GM06990 (cell line): ENCODE results near the gene CCDC27.

Experiments
- DNase-seq: peaks from one replicate; pipeline ENCODE4 v3.0.0-alpha.2; 2011; ENCODE audit not compliant: insufficient read length; ENCODE audit errors: extremely low read depth
- H3K27me3 ChIP-seq: replicated peaks from 2 replicates; pipeline ENCODE4 v1.6.0; 2011; ENCODE audit warnings: low read length; ENCODE audit not compliant: control insufficient read depth, insufficient read depth
- H3K36me3 ChIP-seq: 2 replicates; pipeline ENCODE4 v1.5.1; 2011; ENCODE audit warnings: low read length; ENCODE audit not compliant: control insufficient read depth, insufficient read depth
- H3K4me3 ChIP-seq: replicated peaks from 2 replicates; pipeline ENCODE4 v1.5.1; 2011; ENCODE audit warnings: low read depth, mild to moderate bottlenecking, control low read depth, low read length
- TF ChIP-seq, protein P1 (sequence below): IDR thresholded peaks from 2 replicates; pipeline ENCODE4 v1.5.1; 2011; ENCODE audit warnings: low read length, control low read depth, mild to moderate bottlenecking, inconsistent platforms; ENCODE audit not compliant: insufficient read depth, poor library complexity, severe bottlenecking

CCDC27 gene

GRCh38 chr1:3752400-3752945 is at the start of gene CCDC27:
CCDC27 (plus strand) TSS chr1:3752450; CDS start chr1:3752482, 32 bp downstream.
- H3K4me3 ChIP-seq = no peak within 1 kb of the TSS
- no peaks in the 10 kb centered on the region; the same call in 1 of the 2 replicates for H3K27me3 ChIP-seq
- TF ChIP-seq, protein P1, sequence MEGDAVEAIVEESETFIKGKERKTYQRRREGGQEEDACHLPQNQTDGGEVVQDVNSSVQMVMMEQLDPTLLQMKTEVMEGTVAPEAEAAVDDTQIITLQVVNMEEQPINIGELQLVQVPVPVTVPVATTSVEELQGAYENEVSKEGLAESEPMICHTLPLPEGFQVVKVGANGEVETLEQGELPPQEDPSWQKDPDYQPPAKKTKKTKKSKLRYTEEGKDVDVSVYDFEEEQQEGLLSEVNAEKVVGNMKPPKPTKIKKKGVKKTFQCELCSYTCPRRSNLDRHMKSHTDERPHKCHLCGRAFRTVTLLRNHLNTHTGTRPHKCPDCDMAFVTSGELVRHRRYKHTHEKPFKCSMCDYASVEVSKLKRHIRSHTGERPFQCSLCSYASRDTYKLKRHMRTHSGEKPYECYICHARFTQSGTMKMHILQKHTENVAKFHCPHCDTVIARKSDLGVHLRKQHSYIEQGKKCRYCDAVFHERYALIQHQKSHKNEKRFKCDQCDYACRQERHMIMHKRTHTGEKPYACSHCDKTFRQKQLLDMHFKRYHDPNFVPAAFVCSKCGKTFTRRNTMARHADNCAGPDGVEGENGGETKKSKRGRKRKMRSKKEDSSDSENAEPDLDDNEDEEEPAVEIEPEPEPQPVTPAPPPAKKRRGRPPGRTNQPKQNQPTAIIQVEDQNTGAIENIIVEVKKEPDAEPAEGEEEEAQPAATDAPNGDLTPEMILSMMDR = no peak
- no peaks in the 10 kb centered on the region for H3K36me3 ChIP-seq
- no peak for DNase-seq

GRCh38 chr1:3702528-3702927 is 49.7 kb upstream of the CCDC27 start:
- Histone ChIP-seq H3K4me3 (no peak overlapping the region), H3K27me3 (no peaks in the 10 kb centered on the region), H3K36me3 (peaks cover 1% of the 10 kb centered on the region)
- DNase-seq = no peak
- TF ChIP-seq, protein P1 = no peak

- H3K4me3 ChIP-seq = no peak overlapping the region
- no peak for DNase-seq
- TF ChIP-seq, protein P1 = no peak
- H3K36me3 ChIP-seq = peaks cover 5% of the 10 kb centered on the region
- no peaks in the 10 kb centered on the region for H3K27me3 ChIP-seq
Observed at GRCh38 chr1:3702990-3703728, 49.1 kb upstream of the CCDC27 start.

DNA sequence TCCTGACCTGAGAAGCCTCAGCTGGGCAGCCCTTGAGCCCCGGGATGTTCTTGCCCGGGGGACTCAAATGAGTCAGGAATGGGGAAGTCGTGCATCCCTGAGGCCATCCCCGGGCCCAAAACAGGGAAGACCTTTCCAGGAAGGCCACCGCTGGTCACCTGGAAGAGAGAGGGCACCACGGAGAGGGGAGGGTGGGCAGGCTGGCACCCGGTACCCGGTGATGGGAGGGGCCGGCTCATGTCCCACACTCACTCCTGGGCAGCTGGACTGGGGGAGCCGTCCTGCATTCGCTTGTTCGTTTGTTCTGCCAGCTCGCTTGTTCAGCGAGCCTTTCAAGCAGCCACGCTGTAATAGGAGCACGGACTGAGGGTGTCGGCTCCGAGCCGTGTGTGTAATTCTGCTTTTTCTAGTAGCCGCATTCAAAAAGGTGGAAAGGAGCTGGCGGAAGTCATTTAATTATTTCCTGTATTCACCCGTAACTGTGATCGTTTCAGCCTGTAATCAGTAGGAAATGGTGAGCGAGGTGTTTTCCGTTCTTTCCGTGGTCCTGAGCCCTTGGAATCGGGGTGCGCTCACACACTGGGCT is 48.4 kb upstream of the CCDC27 start:
- TF ChIP-seq, protein P1 = no peak
- DNase-seq = no peak
- peaks cover 9% of the 10 kb centered on the region for H3K36me3 ChIP-seq
- no peaks in the 10 kb centered on the region for H3K27me3 ChIP-seq
- no peak overlapping the region for H3K4me3 ChIP-seq

DNA sequence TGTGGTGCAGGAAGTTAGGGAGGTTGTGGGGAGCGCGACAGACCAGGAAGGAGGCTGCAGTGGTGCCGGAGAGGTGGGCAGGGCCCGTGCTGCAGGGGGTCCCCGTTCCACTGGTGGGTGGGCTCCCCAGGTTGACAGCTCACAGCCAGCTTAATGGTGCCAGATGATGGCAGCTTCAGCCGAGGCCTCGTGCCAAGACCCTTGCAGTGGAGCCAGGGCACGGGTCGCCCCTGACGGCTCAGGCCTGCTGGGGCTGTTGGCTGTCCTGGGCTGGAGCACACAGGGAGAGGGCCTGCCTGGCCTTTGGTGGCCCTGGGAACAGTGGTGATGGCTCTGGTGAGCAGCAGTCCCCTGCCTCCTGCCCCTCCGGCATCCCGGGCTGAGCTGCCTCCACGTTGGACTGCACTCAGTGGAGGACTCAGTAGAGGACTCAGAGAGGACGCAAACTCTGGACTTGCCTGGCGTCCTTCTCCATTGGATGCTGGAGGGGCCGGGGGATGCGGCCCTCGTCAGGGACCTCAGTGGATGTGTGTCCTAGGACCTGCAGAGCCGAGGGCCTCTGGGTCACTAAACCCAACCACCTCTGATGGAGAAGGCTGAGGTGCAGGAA is 46.8 kb upstream of the CCDC27 start:
- H3K36me3 ChIP-seq = peaks cover 9% of the 10 kb centered on the region
- no peak for DNase-seq
- no peaks in the 10 kb centered on the region for H3K27me3 ChIP-seq
- H3K4me3 ChIP-seq = no peak overlapping the region
- TF ChIP-seq, protein P1 = no peak
